22Rv1 (cell line): Measurements from ENCODE around the gene CCL13.

Source experiments
- CTCF ChIP-seq: fragments of 450-650 bp; IDR thresholded peaks from 2 replicates; pipeline ENCODE4 v1.5.1; 2017; ENCODE audit warnings: mild to moderate bottlenecking
- ZFX ChIP-seq: fragments of 450-650 bp; IDR thresholded peaks from 2 replicates; pipeline ENCODE4 v1.6.1; 2017; ENCODE audit warnings: antibody characterized with exemption, borderline replicate concordance

GRCh38 chr17:34307110-34307509 lies 49.2 kb upstream of the CCL13 start:
- TF ChIP-seq CTCF: no peak
- TF ChIP-seq ZFX: no peak
